GF-D8 (cell line): ENCODE measurements around the gene MMAB.

Experiments
- DNase-seq: peaks from one replicate; lab custom pipeline; 2025; lab: John Stamatoyannopoulos, UW

MMAB gene

GRCh38 chr12:109559200-109559505, 14.2 kb downstream of the MMAB start:
- no peak for DNase-seq

- no peak for DNase-seq
Measured at GRCh38 chr12:109558374-109559199, 14.7 kb downstream of the MMAB start.

DNA sequence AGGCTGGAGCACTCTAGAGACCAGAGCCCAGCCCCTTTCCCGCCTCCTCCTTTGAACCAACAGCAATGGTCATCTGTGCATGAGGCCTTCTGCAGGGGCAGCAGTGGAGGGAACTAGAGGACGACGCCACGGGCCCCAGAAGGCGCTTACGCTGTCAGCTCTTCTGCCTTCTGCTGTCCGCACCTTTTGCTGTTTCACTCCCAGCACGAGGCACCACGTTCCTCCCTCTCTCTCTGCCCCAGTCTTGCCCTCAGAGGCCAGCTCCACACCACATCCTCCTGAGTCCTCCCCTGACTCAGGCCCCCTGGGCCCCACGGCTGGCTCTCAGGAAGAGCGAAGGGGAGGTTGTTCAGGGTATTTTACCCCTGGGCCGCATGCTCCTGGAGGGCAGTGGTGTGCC, 15.5 kb downstream of the MMAB start:
- DNase-seq, result no peak

DNA sequence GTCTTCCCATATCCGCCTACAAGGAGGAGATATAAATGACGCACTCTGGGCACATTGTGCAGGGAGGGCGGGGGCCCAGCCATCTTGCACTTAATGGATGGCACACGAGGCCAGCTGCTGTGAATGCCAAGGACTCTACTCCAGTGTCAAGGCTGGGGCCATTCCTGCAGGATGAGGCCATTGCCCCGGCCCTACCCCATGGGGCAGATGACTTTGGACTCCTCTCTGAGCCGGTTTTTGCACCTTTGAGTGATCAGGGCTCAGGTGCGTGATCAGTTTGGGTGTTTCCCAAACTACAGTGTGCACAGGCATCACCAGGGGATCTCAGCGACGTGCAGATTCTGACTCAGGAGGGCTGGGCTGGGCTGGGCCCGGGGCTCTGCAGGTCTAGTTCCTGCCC, 16.1 kb downstream of the MMAB start:
- no peak for DNase-seq

DNA sequence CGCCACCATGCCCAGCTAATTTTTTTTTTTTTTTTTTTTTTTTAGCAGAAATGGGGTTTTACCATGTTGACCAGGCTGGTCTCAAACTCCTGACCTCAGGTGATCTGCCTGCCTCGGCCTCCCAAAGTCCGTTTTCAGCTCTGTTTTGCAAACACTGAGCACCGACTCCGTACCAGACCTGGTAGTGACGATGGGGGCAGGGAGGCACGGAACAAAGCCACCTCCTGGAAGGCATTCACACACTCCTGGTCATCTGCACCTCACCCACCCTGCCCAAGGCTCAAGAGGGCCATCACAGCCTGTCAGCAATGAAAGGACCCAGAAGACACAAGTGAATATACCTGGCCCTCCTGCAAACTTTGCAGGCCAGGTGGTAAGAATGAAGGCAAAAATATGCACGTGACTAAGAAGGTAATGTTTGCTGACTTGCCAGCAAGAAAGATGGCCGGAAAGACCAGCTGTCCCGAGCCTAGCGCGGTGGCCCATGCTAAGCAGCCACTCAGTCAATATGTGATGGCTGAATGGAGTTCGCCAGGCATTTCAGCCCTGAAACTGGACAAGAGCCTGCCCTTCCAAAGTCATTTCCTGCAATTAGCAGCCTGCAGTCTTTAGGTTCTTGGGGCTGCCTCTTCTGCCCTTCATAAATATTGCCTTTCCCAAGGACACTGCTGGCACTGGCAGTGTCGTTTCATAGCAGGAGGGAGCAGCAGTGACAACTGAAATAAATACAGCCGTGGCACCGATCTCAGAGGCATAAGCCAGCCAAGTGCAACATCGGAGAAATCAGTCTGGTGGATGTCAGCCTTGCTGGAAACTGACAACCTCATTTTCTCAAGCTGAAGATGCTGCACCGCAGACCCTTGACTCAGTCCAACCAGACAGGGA, 17.6 kb downstream of the MMAB start:
- DNase-seq, result no peak

- DNase-seq, result no peak
Measured at GRCh38 chr12:109554761-109555160, 18.5 kb downstream of the MMAB start.

- no peak for DNase-seq
Measured at GRCh38 chr12:109553906-109554500, 19.3 kb downstream of the MMAB start.

- DNase-seq, result no peak
Measured at GRCh38 chr12:109553483-109553882, 19.8 kb downstream of the MMAB start.

DNA sequence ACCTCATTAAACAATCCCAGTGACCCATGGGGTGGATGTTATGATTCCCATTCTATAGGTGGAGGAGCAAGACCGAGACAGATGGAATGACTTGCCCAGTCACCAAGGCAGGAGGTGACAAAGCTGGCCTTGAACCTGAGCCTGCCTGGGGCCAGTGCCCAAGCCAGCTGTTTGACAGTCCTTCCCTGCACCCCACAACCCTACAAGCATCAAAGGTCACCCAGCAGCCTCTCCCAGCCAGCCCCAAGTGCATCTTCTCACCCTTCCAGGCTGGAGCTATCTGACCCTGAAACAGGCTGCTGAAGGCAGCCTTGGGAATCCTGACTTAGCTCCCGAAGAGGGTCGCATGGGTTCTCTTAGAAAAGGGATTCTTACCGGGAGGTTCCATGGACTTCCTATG, 20.3 kb downstream of the MMAB start:
- DNase-seq, result no peak

DNA sequence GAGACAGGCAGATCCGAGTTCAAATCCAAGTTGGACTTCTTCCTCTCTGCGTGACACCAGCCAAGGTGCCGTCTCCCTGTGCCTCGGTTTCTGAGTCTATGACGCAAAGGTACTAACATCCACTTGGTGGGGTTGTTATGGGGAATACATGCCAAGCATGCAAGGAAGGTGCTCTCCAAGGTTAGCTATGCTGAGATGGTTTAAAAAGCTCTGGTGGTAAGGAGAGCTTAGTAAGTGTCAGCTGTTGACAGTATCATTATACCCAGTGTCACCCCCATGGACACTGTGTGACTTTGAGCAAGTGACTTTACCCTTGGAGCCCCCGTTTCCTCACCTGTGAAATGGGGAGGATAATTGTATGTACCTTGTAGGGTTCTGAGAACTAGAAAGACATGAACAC, 22.2 kb downstream of the MMAB start:
- no peak for DNase-seq

DNA sequence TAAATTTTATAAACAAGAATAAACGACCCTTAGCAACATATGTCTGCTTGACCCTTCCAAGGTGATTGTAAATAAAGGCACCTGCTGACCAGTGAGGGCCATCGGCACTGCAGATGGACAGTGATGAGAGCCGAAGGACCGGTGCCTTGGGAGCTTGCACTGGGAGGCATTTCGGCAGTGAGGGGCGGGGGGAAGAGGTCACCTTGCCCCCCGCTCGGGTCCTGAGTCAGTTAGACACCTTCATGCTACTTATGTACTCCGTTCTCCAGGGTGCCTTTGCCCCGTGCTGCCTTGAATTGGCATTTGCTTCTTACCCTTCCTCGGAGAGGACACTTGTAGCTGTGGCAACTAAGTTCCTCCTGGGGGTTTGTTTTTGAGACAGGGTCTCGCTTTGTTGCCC, 23.0 kb downstream of the MMAB start:
- no peak for DNase-seq

GRCh38 chr12:109549613-109550270, 23.6 kb downstream of the MMAB start:
- no peak for DNase-seq

- DNase-seq, result no peak
Measured at GRCh38 chr12:109548258-109548657, 25.0 kb downstream of the MMAB start.

DNA sequence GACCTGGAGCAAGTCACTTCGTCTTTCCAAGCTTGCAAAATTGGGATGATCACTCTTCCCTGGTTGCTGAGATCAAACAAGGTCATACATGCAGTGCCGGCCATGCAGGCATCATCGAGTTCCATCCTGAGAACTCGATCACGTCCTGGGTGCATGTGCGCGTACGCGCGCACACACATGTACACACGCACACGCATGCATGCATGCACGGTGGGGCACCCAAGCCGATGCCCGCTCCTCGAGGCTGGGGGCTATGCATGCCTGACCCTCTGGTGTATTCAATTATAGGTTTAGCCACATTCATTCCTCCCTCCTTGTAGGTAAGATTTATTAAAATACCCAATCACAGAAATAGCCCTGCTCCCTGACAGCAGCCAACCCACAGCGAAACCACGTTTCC, 26.0 kb downstream of the MMAB start:
- DNase-seq, result no peak

DNA sequence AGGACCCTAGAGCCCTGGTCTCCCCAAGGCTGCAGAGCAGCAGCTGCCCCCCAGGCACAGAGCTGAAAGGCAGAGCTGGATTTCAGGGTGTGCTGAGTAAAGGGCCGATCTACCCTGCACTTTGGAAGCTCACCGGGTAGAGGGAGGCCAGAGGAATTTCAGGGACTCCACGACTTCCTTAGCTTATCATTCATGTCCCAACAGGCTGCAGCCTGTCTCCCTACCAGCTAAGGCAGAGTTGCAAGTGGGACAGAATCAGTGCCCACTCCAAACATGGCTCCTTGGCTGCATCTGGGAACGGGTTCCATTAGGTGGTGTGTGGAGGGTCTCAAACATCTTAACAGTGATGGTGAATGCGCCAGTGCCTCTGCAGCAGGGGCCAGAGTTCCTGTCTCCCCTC, 27.5 kb downstream of the MMAB start:
- DNase-seq, result no peak

- no peak for DNase-seq
Measured at GRCh38 chr12:109544955-109545531, 28.3 kb downstream of the MMAB start.

GRCh38 chr12:109542876-109543275, 30.4 kb downstream of the MMAB start:
- no peak for DNase-seq

- no peak for DNase-seq
Measured at GRCh38 chr12:109542014-109542413, 31.3 kb downstream of the MMAB start.

DNA sequence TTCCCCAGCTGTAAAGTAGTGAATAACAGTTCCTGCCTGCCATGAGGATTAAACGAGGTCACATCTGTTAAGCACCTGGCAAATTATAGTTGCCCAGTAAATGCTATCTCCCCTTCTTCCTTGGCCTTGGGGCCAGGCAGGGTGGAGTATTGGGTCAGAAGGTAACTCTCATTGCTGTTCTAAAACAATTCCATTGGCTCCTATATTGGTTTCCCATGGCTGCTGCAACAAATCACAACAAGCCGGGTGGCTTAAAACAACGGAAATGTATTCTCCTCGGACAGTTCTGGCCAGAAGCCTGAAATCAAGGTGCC, 31.9 kb downstream of the MMAB start:
- no peak for DNase-seq

DNA sequence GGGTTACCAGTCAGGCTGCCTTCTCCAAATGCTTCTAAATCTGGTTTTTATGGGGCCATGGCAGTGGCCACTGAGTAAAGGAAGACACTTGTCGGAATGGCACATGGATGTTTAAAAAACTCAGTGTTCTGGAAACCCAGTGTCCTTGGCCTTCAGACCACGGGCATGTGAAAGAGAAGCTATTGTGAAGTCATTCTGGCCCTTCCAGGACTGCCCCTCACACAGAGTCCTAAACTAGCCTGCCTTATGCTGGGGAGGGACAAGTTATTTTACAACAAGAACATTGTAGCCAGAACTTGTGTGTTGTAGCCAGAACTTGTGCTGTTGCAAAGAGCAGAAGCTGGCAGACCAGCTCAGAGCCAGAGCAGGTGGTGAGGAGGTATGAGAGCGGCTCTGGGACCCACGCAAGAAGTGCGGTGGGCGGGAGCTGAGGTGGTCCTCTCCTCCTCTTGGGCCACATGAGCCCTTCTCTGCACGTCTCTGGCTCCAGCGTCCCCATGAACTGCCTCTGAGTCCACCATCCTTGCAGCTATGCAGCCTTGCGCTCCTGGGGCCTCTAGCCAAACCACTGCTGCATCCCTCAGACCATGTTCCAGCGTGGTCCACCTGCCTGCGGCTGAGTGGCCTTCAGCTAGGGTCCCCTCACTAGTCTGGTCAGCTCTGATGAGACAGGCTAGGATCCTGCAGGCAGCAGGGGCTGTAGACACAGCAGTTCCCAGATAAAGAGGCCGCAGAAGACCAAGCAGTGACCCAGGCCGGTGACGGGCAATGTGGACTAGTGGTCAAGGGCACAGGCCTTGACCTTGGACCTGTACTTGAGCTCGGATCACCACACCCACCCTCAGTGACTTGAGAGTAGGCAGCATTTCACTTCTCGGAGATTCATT, 32.5 kb downstream of the MMAB start:
- no peak for DNase-seq

- DNase-seq, result no peak
Measured at GRCh38 chr12:109539508-109539907, 33.8 kb downstream of the MMAB start.
